GM21423 (cell line): Measurements from ENCODE around the gene ERC1.

Experiments
- ATAC-seq: cut with Tn5 transposase; IDR thresholded peaks from one replicate; pipeline ENCODE4 v1.9.1; 2021; ENCODE audit warnings: mild to moderate bottlenecking, moderate library complexity; ENCODE audit not compliant: unreplicated experiment

ERC1 gene

DNA sequence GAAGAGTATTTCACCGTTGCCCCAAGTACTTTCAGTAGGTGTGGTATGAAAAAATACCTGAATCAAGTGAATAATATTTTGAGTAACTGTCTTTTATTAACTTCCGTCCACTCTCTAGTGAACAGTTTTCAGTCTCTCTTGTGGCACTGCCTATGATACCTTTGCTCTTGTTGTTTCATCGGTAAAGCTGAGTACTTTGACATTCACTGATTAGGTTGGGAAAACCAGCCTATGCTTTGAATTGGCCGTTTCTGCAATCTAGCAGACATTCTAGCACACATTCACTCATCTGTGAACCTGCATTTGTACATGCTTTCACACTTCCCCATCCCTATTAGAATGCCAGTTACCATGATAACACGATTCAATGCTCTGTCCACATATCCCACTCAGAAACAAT lies 386.1 kb downstream of the ERC1 start:
- ATAC-seq: no peak

DNA sequence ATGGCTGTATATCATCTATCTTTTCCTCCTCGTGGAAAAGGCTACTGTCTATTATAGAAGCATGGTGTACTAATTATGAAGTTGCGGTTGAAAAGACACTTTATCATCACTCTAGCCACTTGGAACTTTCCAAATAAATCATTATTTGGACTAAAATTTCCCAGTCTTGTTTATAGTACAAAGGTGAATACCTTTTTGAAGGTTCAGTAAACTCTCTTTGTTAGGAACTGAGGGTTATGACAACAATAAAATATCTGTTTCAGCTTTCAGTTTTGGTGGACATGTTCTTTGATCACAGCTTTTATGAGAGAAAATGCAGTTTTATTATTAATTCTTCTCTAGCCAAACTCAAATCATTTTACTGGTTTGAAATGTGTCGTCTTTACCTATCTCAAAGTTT lies 386.7 kb downstream of the ERC1 start:
- no peak for ATAC-seq

DNA sequence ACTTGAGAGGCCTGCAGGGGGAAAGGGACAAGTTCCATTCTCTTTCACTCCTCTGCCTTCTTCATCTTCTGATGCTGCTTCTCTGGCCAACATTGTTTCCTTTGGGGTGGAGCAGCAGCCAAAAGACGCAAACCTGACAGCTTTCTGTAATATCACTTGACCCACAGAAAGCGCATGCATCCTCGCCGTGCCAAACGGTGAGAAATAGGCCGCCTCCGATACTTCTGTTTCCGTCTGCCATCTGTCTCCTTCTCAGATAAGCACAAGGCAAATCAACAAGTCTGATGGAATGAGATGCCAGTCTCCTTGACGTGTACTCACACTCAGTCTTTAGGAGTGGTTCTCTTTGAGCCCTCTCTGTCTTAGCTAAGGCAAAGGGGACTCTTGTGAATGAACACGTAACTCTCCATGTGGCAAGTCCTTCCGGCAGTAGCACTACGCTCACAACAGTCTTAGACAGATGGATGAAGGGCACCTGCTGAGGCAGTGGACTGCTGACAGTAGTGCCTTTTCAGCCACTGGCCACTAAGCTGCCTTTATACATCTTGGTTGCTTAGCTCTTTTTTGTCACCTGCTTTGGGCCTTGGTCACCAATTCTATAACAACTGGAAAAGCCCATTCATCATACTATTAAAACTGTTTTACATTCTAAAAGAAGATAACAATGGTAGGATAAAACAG lies 389.3 kb downstream of the ERC1 start:
- ATAC-seq: no peak

DNA sequence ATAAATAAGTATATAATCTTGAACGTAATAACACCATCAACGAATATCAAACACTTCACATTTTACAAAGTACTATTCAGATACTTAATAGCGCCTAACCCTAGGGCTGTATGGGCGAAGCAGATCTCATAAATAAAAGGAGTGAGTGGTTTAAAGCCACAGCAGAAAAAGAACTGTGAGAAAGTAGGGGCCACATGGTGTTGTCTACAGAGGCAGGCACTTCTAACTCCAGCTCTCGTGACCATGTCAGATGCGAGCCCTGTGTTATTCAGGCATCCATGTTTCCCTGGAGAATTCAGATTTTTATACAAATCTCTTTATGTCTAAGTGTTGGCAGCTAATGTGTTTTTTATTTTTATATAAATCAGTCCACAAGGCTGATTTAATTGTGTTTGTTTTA lies 391.1 kb downstream of the ERC1 start:
- ATAC-seq: no peak

DNA sequence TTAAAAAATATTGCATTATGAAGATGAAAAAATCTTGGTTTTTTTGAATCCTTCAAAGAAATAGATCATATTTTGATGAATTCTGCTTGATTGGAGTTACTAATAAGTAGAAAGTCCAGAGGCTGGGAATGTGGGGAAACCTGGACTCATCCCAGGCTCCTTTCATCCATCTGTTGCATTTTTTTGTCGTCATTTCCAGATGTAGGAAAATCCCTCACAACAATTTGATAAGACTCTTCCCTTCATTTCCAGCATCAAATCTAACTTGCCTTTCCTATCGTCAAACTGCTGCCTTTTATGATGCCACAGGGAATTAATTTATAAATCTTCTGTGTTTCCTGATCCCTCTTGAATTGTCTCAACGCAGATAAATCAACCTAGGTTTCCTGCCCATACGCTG lies 391.8 kb downstream of the ERC1 start:
- no peak for ATAC-seq

DNA sequence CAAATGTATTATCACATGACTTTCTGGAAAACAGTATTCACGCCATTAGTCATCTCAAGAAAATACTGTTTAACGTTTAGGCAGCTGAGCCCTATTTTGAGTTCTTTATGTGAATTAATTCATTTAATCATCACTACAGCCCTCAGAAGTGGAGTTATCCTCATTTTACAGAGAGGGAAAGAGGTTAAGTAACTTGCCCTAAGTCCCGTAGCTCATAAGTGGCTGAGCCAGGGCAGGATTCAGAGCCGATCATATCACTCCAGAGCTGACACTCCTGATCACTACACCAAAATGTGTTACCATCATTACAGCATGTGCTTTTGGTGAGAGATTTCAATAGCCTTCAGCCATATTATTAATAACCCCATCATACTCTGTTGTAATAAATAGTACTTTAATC lies 392.7 kb downstream of the ERC1 start:
- ATAC-seq: no peak

DNA sequence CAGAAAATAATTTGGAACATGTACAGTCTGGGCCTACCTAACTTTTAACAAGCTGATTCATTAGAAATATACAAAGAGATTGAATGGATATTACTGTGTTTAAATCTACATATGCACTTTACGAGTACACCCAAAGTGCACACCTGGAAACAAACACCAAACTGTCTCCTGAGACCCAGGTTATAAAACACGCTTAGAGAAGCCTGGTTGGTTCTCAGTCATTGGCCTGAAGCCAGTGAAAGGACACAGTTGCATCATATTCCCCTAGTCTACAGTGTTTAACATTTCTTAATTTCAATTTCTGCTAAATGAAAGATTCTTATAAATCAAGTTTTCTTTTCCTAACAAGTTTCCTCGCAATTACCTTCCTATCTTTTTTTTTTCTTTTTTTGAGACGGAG lies 393.9 kb downstream of the ERC1 start:
- ATAC-seq: no peak

DNA sequence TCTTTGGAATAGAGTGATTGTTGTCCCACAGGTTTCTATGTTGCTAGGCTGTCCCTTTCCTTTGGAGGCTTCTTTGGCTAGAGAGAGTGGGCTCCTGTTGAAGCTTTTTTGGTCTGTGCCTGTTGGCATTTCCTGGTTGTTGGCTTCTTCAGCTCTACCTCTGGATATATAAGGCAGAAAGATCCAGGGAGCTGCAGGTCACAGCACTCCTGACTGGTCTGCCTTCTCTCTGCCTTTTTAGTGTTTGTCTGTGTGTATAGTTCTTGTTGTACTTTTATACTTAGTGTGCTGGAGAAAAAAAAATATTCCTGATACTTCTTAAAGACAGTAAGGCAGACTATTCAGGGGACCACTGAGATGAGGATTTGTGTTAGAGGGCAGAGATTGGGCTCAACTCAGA lies 400.7 kb downstream of the ERC1 start:
- ATAC-seq: no peak

DNA sequence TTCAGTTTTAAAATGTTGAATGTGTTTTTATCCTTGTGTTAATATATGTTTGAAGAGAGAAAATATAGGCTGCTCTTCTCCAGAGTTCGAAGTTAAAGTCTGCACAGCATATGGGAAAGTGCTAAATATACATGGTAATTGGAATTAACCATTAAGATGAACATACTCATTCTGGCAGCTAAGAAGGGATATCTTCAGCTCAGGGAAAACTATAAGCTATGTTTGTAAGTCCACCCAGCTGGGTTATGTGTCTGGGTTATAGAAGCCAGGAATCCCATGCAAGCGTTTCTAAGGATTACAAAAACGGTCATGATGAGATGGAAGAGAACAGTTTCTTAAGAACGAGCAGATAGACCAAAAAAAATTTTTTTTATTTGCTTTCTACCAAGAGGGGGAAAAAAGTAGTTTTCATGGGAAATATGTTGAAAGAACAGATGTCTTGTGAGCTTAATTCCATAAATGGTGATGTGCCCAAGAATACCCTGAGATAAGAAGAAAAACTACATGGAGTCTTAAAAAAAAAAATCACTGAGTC lies 404.5 kb downstream of the ERC1 start:
- no peak for ATAC-seq

DNA sequence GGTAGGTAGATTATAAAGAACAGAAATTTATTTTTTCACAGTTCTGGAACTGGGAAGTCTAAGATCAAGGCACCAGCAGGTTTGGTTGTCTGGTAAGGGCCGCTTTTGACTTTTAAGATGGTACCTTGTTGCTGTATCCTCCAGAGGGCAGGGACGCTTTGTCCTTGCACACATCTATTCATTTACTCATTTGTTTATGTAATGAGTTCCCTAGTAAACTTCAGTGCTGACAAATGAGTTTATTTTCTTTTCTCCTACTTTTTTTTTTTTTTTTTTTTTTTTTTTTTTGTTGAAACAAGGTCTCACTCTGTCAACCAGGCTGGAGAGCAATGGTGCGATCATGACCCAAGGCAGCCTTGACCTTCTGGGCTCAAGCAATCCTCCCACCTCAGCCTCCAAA lies 407.6 kb downstream of the ERC1 start:
- ATAC-seq: no peak

DNA sequence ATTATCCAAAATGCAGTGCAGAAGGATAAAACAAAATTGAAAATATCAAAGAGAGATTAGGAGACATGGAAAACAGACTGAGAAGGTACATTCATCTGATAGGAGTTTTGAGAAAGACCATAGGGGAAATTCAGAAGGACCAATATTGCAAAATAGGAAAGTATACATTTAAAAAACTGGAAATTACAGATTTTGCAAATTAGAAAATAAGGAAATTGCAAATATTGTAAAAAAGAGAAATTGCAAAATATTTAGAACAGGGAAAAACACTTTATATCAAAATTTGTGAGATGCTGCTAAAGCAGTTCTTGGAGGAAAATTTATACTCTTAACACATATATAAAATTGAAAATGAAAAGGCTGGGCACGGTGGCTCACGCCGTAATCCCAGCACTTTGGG lies 410.9 kb downstream of the ERC1 start:
- no peak for ATAC-seq

DNA sequence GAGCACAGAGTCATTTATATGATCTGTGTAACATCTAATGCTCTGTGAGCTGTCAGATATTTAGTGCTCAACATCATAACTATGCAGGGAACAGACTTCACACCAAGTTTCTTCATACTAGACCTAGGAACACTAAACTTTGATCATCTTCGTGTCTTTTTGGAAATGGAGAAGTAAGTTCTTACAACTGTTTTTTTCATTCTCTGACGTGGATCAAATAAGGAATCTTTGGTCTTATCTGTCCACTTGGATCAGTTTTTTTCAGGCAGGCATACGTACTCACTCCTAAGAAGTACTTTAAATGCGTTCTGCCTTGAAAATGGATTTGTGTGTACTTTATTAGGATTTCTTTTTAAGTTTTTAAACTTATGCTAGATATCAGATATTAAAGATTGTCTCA lies 412.4 kb downstream of the ERC1 start:
- no peak for ATAC-seq

DNA sequence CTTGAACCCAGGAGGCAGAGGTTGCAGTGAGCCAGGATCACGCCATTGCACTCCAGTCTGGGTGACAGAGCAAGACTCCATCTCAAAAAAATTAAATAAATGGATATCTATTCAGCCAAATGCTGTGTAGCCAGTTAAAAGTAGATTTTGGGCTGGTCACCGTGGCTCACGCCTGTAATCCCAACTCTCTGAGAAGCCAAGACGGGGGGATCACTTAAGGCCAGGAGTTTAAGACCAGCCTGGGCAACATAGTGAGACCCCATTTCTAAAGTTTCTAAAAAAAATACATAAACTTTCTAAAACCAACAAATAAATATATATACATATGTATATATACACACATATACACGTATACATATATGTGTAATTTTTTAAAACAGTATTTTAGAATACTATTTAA lies 414.6 kb downstream of the ERC1 start:
- ATAC-seq: no peak

DNA sequence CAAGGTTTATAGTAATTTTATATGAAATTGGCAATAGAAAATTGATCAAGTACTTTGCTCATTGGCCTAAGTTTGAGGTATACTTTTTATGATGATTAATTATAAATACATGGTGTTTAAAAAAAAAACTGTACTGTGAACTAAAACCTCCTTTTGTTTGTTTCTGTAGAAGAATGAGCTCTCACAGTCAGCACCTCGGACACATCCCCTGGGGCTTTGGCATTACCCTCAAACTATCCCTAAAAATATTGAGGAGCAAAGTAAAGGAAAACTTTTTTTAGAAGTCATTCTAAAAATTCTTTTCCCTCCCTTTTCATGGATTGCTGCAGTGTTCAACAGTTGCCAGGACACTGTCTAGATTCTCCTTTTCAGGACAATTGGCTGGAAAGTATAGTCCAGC lies 419.8 kb downstream of the ERC1 start:
- no peak for ATAC-seq

DNA sequence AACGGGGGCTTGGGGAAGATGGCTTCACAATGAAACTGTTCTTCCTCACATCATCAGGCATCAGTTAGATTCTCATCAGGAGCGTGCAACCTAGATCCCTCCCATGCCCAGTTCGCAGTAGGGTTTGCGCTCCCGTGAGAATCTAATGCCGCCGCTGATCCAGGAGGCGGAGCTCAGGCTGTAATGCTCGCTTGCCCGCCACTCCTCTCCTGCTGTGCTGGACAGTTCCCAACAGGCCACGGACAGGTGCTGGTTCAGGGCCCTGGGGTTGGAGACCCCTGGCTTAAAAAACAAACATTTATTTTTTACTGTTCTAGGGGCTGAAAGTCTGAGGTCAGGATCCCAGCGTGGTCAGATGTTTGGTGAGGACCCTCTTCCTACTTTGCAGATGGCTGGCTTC lies 422.9 kb downstream of the ERC1 start:
- ATAC-seq: no peak

DNA sequence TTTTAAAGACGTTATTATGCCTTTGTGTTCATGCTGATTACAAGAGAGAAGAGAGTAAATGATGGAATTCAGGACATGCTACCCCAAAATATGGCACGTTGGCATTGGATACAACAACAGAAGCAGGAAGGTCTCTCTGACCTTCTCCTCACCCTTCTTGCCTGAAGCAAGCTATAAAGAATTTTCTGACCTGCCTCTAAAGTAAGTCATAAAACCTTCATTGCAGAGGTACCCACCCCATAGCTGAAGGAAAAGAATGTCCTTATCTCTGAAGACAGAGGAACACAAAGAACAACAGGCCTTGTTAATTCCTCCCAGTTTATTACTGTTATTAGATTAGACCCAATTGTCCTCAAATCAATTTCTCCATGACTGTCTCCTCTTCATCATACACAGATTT lies 427.1 kb downstream of the ERC1 start:
- ATAC-seq: no peak

DNA sequence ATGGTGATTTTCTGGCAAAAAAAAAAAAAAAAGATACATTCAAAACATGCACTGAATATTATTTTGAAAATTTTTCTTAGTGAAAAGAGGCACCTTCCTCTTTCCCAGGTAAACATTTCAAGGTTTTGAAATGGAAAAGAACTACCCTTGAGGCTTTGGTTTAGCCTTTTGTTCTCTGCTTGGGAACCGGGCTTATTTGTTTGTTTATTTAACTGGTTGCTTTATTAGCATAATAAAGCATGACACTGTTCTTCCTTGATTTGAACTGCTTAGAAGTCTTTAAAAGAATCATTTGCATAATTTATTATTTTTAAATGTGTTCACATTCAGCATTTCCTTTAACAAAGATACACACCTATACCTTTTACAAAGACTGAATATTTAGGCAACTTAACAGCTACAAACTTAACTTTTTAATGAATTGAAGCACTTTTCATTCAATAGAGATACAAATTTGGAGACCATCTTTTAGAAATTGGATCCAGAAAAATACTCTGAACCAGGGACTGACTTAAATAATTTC lies 428.9 kb downstream of the ERC1 start:
- ATAC-seq: no peak

DNA sequence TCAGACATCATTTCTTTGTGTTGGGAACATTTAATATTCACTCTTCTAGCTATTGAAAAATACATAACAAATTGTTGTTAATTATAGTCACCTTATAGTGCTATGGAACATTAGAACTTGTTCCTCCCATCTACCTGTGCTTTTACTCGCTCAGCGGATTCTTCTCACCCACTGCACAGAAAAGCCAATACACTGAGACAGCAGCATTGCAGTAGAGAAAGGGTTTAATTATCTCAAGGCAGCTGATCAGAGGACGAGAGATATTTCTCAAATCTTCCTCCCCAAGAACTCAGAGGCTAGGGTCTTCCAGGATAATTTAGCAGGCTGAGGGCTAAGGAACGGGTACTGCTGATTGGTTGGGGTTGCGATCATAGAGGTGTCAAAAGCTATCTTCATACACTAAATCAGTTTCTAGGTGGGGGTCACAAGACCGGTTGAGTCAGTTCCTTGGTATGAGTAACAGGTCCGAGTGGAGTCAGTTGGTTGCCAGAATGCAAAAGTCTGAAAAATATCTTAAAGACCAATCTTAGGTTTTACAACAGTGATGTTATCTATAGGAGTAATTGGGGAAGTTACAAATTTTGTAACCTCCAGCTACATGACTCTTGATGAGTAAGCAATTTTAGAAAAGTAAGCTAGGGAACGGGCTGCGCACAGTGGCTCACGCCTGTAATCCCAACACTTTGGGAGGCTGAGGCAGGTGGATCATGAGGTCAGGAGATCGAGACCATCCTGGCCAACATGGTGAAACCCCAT lies 430.2 kb downstream of the ERC1 start:
- ATAC-seq: no peak

DNA sequence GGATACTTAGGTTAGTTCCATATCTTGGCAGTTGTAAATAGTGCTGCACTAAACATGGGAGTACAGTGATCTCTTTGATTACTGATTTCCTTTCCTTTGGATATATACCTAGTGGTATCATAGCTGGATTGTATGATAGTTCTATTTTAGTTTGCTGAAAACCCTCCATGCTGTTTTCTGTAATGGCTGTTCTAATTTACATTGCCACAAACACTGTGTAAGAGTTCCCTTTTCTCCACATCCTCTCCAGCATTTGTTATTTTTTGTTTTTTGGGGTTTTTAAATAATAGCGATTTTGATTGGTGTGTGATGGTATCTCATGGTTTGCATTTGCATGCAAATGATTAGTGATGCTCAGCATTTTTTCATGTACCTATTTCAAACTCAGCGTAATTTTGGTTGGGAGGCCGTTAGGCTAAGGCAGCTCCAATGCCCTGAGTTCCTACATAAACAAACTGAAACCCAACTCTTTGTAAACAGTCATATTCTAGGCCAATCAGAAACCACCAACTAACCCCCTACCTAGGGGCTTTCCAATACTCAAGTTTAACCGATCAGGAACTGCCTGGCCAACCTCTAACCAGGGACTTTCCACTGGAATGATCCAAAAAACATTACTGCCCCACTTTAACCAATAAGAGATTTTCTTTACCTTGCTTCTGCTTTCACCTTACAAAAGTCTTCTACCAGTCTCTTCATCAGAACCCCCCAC lies 431.7 kb downstream of the ERC1 start:
- ATAC-seq: peak; percentile 42

DNA sequence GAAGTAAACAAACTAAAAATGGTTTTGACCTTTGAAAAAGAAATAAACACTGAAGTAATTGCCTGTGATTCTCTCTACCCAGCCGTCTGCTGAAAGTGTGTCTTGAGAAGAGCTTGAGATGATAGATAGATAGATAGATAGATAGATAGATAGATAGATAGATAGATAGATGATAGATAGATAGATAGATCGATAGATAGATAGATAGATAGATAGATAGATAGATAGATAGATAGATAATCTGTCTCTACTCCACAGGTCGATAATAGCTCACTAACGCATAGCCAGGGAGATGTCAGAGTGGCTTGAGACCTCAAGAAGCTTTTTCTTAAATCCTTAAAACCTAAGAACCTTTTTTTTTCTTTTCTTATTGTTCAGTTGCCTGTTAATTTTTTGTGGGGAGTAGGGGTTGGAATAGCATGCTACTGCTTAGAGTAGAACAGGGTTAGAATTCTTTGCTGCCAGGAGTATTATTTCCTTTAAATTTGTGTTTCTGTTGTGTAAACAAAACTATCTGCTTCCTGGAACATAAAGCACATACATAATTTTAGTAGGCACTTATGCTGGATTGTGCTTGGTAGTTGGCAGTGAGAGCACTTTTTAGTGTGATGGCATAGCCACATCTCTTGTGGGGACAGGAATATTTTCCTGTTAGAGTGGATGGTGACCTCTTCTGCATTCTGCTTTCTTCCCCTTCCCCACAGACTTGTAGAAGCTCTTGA lies 433.8 kb downstream of the ERC1 start:
- no peak for ATAC-seq

DNA sequence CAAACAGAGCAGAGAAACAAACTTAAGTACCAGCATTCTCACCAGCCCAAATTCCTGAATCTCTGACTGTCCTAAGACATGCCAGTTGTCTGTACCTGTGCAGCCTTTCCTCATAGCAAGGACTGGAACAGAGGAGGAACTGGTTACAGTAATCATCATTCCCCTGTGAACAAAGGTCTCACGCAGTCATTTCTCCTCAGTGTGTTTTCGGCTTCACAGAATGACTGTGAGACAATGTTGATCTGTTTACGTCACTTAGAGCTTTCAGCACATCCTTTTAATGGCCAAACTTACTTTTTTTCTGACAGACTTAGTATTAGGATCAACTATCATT lies 434.3 kb downstream of the ERC1 start:
- no peak for ATAC-seq
